Activated B cell treated with CpG ODN at 0.5 μM for 24 hours (primary cell): Measurements from ENCODE around the gene MRPL14. TPM values are rescaled to one million over a fixed set of nuclear protein-coding genes. Genes with fewer than 3 reads are reported as not detected.

ENCODE experiments used
- ATAC-seq: fragments of 200-7000 bp; cut with Tn5 transposase; one replicate; pipeline ENCODE4 v1.10.0; 2021; ENCODE audit warnings: low read depth, mild to moderate bottlenecking, moderate library complexity
- CTCF ChIA-PET: fragments of 350-600 bp; sonication (Branson Sonifier 250); formaldehyde crosslinking; loops from one replicate; lab custom pipeline; 2021; ENCODE audit warnings: antibody characterized with exemption; lab: Charles Lee
- POLR2A ChIA-PET: fragments of 350-600 bp; sonication (Branson Sonifier 250); formaldehyde crosslinking; loops from one replicate; lab custom pipeline; 2021; ENCODE audit warnings: antibody characterized with exemption; lab: Charles Lee
- DNase-seq: peaks from one replicate; pipeline ENCODE4 v3.0.0; 2022
- H3K27ac Mint-ChIP-seq: one replicate; pipeline ENCODE4 v1.8.0; 2020; ENCODE audit warnings: mixed read lengths
- H3K27me3 Mint-ChIP-seq: one replicate; pipeline ENCODE4 v1.8.0; 2021; ENCODE audit warnings: mixed read lengths
- H3K36me3 Mint-ChIP-seq: one replicate; pipeline ENCODE4 v1.8.0; 2021; ENCODE audit warnings: low read depth, mixed read lengths
- H3K4me1 Mint-ChIP-seq: one replicate; pipeline ENCODE4 v1.8.0; 2021; ENCODE audit warnings: mixed read lengths
- H3K4me3 Mint-ChIP-seq: one replicate; pipeline ENCODE4 v1.8.0; 2020; ENCODE audit warnings: mild to moderate bottlenecking, mixed read lengths
- H3K9me3 Mint-ChIP-seq: one replicate; pipeline ENCODE4 v1.8.0; 2020; ENCODE audit warnings: mixed read lengths
- intact Hi-C: fragments of 100-400 bp; cut with micrococcal nuclease; formaldehyde crosslinking; loops from one replicate; pipeline ENCODE4 v1.15.1; 2024
- total RNA-seq: library from RNA; stranded (reverse); gene quantifications from 2 replicates; pipeline ENCODE4 v1.2.3, GENCODE V29; 2022
- TF ChIP-seq, protein P1 (sequence below): fragments of 200-600 bp; IDR thresholded peaks from one replicate; pipeline ENCODE4 v1.8.0; 2022; ENCODE audit warnings: antibody characterized with exemption, mild to moderate bottlenecking

MRPL14 gene
- total RNA-seq, 1 donor from 2014 or later: 45.5 TPM

DNA sequence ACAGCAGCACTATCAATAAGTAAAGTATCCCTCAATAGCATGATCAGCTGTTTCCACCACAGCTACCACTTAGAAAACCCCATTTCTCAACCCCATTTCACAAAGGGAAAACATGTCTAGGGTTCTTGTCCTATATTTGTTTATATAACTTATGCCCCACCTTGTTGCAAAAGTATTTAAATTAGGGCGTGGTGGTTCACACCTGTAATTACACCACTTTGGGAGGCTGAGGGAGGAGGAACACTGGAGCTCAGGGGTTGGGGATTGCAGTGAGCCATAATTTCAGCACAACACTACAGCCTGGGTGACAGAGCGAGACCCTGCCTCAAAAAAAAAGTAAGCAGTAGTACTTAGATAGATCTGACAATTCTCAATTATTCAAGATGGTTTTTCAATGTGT lies 3.7 kb downstream of the MRPL14 start:
- intact Hi-C loops: no loop called here
- CTCF ChIA-PET: no interaction called here
- H3K27ac Mint-ChIP-seq: peak overlapping the region; percentile 31

DNA sequence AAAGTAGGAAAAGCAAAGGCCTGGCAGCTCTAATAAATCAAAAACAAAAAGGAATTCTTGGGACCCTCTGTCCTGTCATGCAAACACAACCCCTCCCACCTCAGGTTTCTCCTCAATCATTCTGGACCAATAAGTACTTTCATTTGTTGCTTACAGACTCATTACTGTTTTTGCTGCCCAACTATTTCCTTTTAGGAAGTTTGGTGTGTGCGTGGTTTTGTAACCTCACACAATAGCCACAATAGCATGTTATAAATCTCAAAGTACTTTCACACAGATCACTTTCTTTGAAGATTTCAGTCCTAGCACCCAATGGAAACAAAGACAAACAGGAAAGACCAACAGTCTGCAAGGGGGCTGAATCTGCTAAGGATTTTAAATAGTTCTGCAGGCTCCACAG lies 4.5 kb downstream of the MRPL14 start:
- peak overlapping the region; percentile 4 for H3K4me3 Mint-ChIP-seq
- H3K27me3 Mint-ChIP-seq: no peaks in the 10 kb centered on the region
- ATAC-seq (no peak), DNase-seq (no peak)
- H3K4me1 Mint-ChIP-seq: peaks cover 66% of the 10 kb centered on the region
- intact Hi-C loops: no loop called here
- CTCF ChIA-PET: no interaction called here
- H3K9me3 Mint-ChIP-seq: no peaks in the 10 kb centered on the region
- no peak overlapping the region for H3K27ac Mint-ChIP-seq
- H3K36me3 Mint-ChIP-seq: peaks cover 19% of the 10 kb centered on the region
- TF ChIP-seq, protein P1, sequence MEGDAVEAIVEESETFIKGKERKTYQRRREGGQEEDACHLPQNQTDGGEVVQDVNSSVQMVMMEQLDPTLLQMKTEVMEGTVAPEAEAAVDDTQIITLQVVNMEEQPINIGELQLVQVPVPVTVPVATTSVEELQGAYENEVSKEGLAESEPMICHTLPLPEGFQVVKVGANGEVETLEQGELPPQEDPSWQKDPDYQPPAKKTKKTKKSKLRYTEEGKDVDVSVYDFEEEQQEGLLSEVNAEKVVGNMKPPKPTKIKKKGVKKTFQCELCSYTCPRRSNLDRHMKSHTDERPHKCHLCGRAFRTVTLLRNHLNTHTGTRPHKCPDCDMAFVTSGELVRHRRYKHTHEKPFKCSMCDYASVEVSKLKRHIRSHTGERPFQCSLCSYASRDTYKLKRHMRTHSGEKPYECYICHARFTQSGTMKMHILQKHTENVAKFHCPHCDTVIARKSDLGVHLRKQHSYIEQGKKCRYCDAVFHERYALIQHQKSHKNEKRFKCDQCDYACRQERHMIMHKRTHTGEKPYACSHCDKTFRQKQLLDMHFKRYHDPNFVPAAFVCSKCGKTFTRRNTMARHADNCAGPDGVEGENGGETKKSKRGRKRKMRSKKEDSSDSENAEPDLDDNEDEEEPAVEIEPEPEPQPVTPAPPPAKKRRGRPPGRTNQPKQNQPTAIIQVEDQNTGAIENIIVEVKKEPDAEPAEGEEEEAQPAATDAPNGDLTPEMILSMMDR: no peak
- POLR2A ChIA-PET: no interaction called here

More for the DNA sequence above, 3.7 kb downstream of the MRPL14 start:
- H3K9me3 Mint-ChIP-seq: no peaks in the 10 kb centered on the region
- POLR2A ChIA-PET: no interaction called here
- peaks cover 66% of the 10 kb centered on the region for H3K4me1 Mint-ChIP-seq
- TF ChIP-seq, protein P1: no peak
- H3K36me3 Mint-ChIP-seq: peaks cover 14% of the 10 kb centered on the region
- DNase-seq (no peak), ATAC-seq (no peak)
- no peak overlapping the region for H3K4me3 Mint-ChIP-seq
- H3K27me3 Mint-ChIP-seq: no peaks in the 10 kb centered on the region

DNA sequence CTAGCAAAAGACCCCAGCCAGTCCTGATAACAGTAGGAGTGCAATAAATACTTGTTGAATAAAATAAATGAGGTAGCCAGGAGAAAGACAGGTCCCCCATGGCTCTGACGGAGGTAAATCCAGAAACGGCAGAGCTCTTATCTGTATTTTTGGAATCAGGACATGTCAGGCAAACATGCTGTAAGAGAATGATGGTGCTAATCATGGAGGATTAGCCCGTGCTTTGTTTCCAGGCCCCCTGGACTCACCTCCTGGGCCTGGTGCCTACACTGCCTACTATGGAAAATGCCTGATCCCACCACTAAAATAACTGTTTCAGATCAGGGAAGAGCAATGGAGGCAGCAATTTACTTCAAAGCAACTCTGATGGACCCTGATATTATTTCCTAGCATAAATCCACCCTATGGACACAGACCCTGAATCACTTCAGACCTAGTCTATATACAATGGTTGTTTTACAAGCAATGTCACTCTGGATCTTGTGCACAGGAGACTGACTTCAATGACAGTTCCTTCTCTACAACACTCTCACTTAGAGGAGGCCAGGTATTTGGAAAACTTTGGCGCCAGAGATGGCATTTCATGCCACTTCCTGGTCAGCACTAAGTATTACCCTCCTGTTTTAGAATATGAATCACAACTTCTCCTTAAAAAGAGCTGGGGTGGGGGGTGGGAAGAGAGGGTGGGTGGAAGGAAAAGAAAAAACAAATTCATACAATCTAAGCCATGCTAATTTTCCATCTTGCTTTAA lies 6.4 kb downstream of the MRPL14 start:
- Mint-ChIP-seq H3K27me3 (no peaks in the 10 kb centered on the region), H3K27ac (no peak overlapping the region), H3K4me3 (no peak overlapping the region), H3K4me1 (peaks cover 65% of the 10 kb centered on the region), H3K9me3 (no peaks in the 10 kb centered on the region), H3K36me3 (peaks cover 24% of the 10 kb centered on the region)
- DNase-seq (no peak), ATAC-seq (no peak)
- intact Hi-C loops: no loop called here
- CTCF ChIA-PET: no interaction called here
- TF ChIP-seq, protein P1: no peak
- POLR2A ChIA-PET: interaction anchor here (0.6 kb wide), 1 partner anchor 22 kb away, joined by 7 read pairs; no protein-coding TSS in a partner anchor

DNA sequence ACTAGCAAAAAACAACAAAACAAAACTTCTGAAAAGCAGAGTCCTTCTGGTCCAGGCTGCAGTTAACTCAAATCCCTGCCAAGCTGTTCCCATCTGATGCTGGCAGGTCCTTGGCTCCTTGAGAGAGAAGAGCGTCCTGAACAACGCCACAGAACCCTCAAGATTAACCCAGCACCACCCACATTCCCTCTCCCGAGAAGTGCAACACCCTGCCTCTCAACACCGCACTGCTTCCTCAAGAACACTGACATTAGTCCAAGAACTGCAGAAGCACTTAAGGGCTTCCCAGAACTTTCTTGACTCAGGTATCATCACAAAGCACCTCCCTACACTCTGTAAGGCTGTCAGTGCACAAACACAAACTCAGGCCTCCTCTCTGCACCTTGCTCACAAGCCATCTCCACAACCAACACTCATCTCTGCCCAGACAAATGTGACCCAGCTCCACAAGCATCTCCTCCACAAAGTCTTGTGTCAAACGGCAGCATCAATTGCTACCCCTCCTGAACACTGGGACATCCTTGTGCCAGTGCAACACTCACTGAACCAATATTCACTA lies 7.5 kb downstream of the MRPL14 start:
- peaks cover 57% of the 10 kb centered on the region for H3K4me1 Mint-ChIP-seq
- intact Hi-C loops: no loop called here
- H3K4me3 Mint-ChIP-seq: no peak overlapping the region
- H3K27ac Mint-ChIP-seq: no peak overlapping the region
- H3K27me3 Mint-ChIP-seq: no peaks in the 10 kb centered on the region
- H3K36me3 Mint-ChIP-seq: peaks cover 31% of the 10 kb centered on the region
- DNase-seq (no peak), ATAC-seq (no peak)
- POLR2A ChIA-PET: no interaction called here
- CTCF ChIA-PET: no interaction called here
- TF ChIP-seq, protein P1: no peak
- H3K9me3 Mint-ChIP-seq: no peaks in the 10 kb centered on the region

DNA sequence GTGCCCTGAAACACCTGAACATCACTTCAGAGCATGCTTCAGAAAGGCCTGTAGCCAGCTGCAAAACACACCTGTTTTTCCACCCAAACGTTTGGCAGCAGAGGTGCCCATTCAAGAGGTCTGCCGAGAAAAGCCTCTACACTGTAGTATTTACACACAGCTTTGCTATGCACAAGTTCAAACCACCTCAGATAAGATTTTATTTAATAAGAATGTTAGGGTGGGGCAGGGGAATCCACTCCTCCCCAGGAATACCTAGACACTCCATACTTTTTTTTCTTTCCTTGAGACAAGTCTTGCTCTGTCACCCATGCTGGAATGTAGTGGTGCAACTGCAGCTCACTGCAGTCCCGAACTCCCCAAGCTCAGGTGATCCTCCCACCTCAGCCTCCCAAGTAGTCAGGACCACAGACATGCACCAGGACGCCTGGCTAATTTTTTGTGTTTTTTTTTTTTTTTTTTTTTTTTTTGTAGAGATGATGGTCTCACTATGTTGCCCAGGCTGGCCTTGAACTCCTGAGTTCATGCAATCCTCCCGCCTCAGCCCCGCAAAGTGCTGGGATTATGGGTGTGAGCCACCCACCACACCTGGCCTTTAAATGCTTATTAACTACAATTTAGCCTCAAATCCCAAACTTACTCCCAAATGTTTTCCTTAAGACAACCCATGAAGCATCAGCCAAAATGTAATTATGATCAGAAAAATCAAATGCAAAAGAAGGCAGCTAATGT lies 9.7 kb downstream of the MRPL14 start:
- CTCF ChIA-PET: no interaction called here
- ATAC-seq (no peak), DNase-seq (no peak)
- no peak overlapping the region for H3K4me3 Mint-ChIP-seq
- TF ChIP-seq, protein P1: no peak
- H3K9me3 Mint-ChIP-seq: no peaks in the 10 kb centered on the region
- peaks cover 35% of the 10 kb centered on the region for H3K4me1 Mint-ChIP-seq
- POLR2A ChIA-PET: interaction anchor here (0.7 to 1.0 kb wide), 3 partner anchors 10 to 497 kb away, joined by 3 to 17 read pairs (median 8); partner anchors contain the start of genes MRPL14 and TMEM63B
- no peaks in the 10 kb centered on the region for H3K27me3 Mint-ChIP-seq
- intact Hi-C loops: no loop called here
- no peak overlapping the region for H3K27ac Mint-ChIP-seq
- peaks cover 47% of the 10 kb centered on the region for H3K36me3 Mint-ChIP-seq
